Measurements from ENCODE around the gene GPX3.

Gene GPX3
- 0 to 0.13 (median 0) reads per million in 9 experiments for total RNA-seq

- ATAC-seq (replicated peaks), result peak; percentile 58
- no peaks in the 10 kb centered on the region for H3K9me3 Mint-ChIP-seq
- H3K36me3 Mint-ChIP-seq (ENCODE audit: insufficient read depth), result peaks cover 11% of the 10 kb centered on the region
- H3K27me3 Mint-ChIP-seq, result no peaks in the 10 kb centered on the region
- peak within 1 kb of the TSS; percentile 39 to 53 for H3K27ac Mint-ChIP-seq
- peak within 1 kb of the TSS; percentile 62 to 64 for H3K4me3 Mint-ChIP-seq
- H3K4me1 Mint-ChIP-seq (ENCODE audit: low read depth in 2 of 2), result peaks cover 5 to 14% of the 10 kb centered on the region in 2 donors
- peak in 1 of 3 experiments; percentile 7 for DNase-seq
Observed at GRCh38 chr5:151020304-151021110, at the start of gene GPX3. Gene GPX3, plus strand, starts transcription at chr5:151020591. Its CDS starts 64 bp downstream, at chr5:151020655.

GRCh38 chr5:150978590-150978989 lies 41.8 kb upstream of the GPX3 start:
- Mint-ChIP-seq H3K36me3 (ENCODE audit: insufficient read depth) (no peaks in the 10 kb centered on the region), H3K4me3 (no peak overlapping the region)

GRCh38 chr5:150987746-150988145 lies 32.6 kb upstream of the GPX3 start:
- H3K27me3 Mint-ChIP-seq, result no peaks in the 10 kb centered on the region
- H3K4me3 Mint-ChIP-seq, result no peak overlapping the region
- no peak for ATAC-seq (replicated peaks)
- no peak for DNase-seq
- no peak overlapping the region for H3K27ac Mint-ChIP-seq
- H3K9me3 Mint-ChIP-seq, result no peaks in the 10 kb centered on the region
- H3K4me1 Mint-ChIP-seq (ENCODE audit: low read depth in 2 of 2), result no peaks in the 10 kb centered on the region
- no peaks in the 10 kb centered on the region for H3K36me3 Mint-ChIP-seq (ENCODE audit: insufficient read depth)

More at GRCh38 chr5:150978590-150978989, 41.8 kb upstream of the GPX3 start:
- Mint-ChIP-seq H3K4me1 (ENCODE audit: low read depth in 2 of 2) (no peaks in the 10 kb centered on the region), H3K27ac (no peak overlapping the region), H3K9me3 (no peaks in the 10 kb centered on the region), H3K27me3 (peaks cover 0 to 18% of the 10 kb centered on the region in 2 donors)
- ATAC-seq (replicated peaks), result no peak
- DNase-seq, result no peak

GRCh38 chr5:150989695-150990094 lies 30.7 kb upstream of the GPX3 start:
- ATAC-seq (replicated peaks) (no peak), DNase-seq (no peak)
- Mint-ChIP-seq H3K27me3 (no peaks in the 10 kb centered on the region), H3K4me3 (no peak overlapping the region), H3K36me3 (ENCODE audit: insufficient read depth) (peaks cover 3% of the 10 kb centered on the region), H3K27ac (no peak overlapping the region), H3K4me1 (ENCODE audit: low read depth in 2 of 2) (no peaks in the 10 kb centered on the region), H3K9me3 (no peaks in the 10 kb centered on the region)

- ATAC-seq (replicated peaks) (no peak), DNase-seq (no peak)
- Mint-ChIP-seq H3K9me3 (no peaks in the 10 kb centered on the region), H3K36me3 (ENCODE audit: insufficient read depth) (peaks cover 3% of the 10 kb centered on the region), H3K27ac (no peak overlapping the region), H3K27me3 (peaks cover 0 to 7% of the 10 kb centered on the region in 2 donors), H3K4me3 (no peak overlapping the region), H3K4me1 (ENCODE audit: low read depth in 2 of 2) (no peaks in the 10 kb centered on the region)
Observed at GRCh38 chr5:150992705-150993104, 27.7 kb upstream of the GPX3 start.

GRCh38 chr5:150993422-150993821 lies 27.0 kb upstream of the GPX3 start:
- H3K4me3 Mint-ChIP-seq, result no peak overlapping the region
- peaks cover 1 to 9% of the 10 kb centered on the region in 2 donors for H3K27me3 Mint-ChIP-seq
- H3K36me3 Mint-ChIP-seq (ENCODE audit: insufficient read depth), result peaks cover 3% of the 10 kb centered on the region
- H3K4me1 Mint-ChIP-seq (ENCODE audit: low read depth in 2 of 2), result no peaks in the 10 kb centered on the region
- no peak overlapping the region for H3K27ac Mint-ChIP-seq
- no peaks in the 10 kb centered on the region for H3K9me3 Mint-ChIP-seq
- ATAC-seq (replicated peaks), result no peak
- no peak for DNase-seq

- Mint-ChIP-seq H3K27ac (no peak overlapping the region), H3K36me3 (ENCODE audit: insufficient read depth) (peaks cover 3% of the 10 kb centered on the region), H3K4me3 (no peak overlapping the region), H3K4me1 (ENCODE audit: low read depth in 2 of 2) (no peaks in the 10 kb centered on the region), H3K9me3 (no peaks in the 10 kb centered on the region), H3K27me3 (peaks cover 6 to 13% of the 10 kb centered on the region in 2 donors)
- ATAC-seq (replicated peaks) (no peak), DNase-seq (no peak)
Observed at GRCh38 chr5:150993826-150994412, 26.5 kb upstream of the GPX3 start.

GRCh38 chr5:150999704-151000442 lies 20.5 kb upstream of the GPX3 start:
- peaks cover 22% of the 10 kb centered on the region in 2 donors for H3K27me3 Mint-ChIP-seq
- ATAC-seq (replicated peaks) (no peak), DNase-seq (no peak)
- no peaks in the 10 kb centered on the region for H3K36me3 Mint-ChIP-seq (ENCODE audit: insufficient read depth)
- no peaks in the 10 kb centered on the region for H3K4me1 Mint-ChIP-seq (ENCODE audit: low read depth in 2 of 2)
- H3K27ac Mint-ChIP-seq, result no peak overlapping the region
- no peak overlapping the region for H3K4me3 Mint-ChIP-seq
- H3K9me3 Mint-ChIP-seq, result no peaks in the 10 kb centered on the region

- DNase-seq (no peak), ATAC-seq (replicated peaks) (no peak)
- Mint-ChIP-seq H3K27me3 (peaks cover 22 to 27% of the 10 kb centered on the region in 2 donors), H3K36me3 (ENCODE audit: insufficient read depth) (no peaks in the 10 kb centered on the region), H3K4me1 (ENCODE audit: low read depth in 2 of 2) (no peaks in the 10 kb centered on the region), H3K9me3 (no peaks in the 10 kb centered on the region), H3K27ac (no peak overlapping the region), H3K4me3 (no peak overlapping the region)
Observed at GRCh38 chr5:151001436-151001835, 19.0 kb upstream of the GPX3 start.

- no peaks in the 10 kb centered on the region for H3K4me1 Mint-ChIP-seq (ENCODE audit: low read depth in 2 of 2)
- no peak overlapping the region for H3K27ac Mint-ChIP-seq
- no peak for ATAC-seq (replicated peaks)
- H3K9me3 Mint-ChIP-seq, result no peaks in the 10 kb centered on the region
- H3K4me3 Mint-ChIP-seq, result no peak overlapping the region
- H3K36me3 Mint-ChIP-seq (ENCODE audit: insufficient read depth), result no peaks in the 10 kb centered on the region
- H3K27me3 Mint-ChIP-seq, result peaks cover 19 to 36% of the 10 kb centered on the region in 2 donors
- no peak for DNase-seq
Observed at GRCh38 chr5:151002250-151002649, 18.1 kb upstream of the GPX3 start.

GRCh38 chr5:151002681-151003502 lies 17.5 kb upstream of the GPX3 start:
- Mint-ChIP-seq H3K4me3 (no peak overlapping the region), H3K9me3 (no peaks in the 10 kb centered on the region), H3K27ac (no peak overlapping the region), H3K36me3 (ENCODE audit: insufficient read depth) (no peaks in the 10 kb centered on the region), H3K4me1 (ENCODE audit: low read depth in 2 of 2) (no peaks in the 10 kb centered on the region), H3K27me3 (peaks cover 13 to 42% of the 10 kb centered on the region in 2 donors)
- DNase-seq (no peak), ATAC-seq (replicated peaks) (no peak)

GRCh38 chr5:151003503-151003860 lies 16.9 kb upstream of the GPX3 start:
- Mint-ChIP-seq H3K27me3 (peaks cover 17 to 45% of the 10 kb centered on the region in 2 donors), H3K4me1 (ENCODE audit: low read depth in 2 of 2) (no peaks in the 10 kb centered on the region), H3K9me3 (no peaks in the 10 kb centered on the region), H3K4me3 (no peak overlapping the region), H3K36me3 (ENCODE audit: insufficient read depth) (no peaks in the 10 kb centered on the region), H3K27ac (no peak overlapping the region)
- DNase-seq (no peak), ATAC-seq (replicated peaks) (no peak)

- no peak for DNase-seq
- Mint-ChIP-seq H3K27me3 (peaks cover 17 to 45% of the 10 kb centered on the region in 2 donors), H3K36me3 (ENCODE audit: insufficient read depth) (peaks cover 2% of the 10 kb centered on the region), H3K4me3 (no peak overlapping the region), H3K9me3 (no peaks in the 10 kb centered on the region), H3K4me1 (ENCODE audit: low read depth in 2 of 2) (no peaks in the 10 kb centered on the region), H3K27ac (no peak overlapping the region)
- ATAC-seq (replicated peaks), result no peak
Observed at GRCh38 chr5:151004499-151004898, 15.9 kb upstream of the GPX3 start.
